ENCODE results near the gene CEACAM1. TPM values are rescaled to one million over a fixed set of nuclear protein-coding genes. Genes with fewer than 3 reads are reported as not detected.
"Not testable (repeated sequence)": the region's sequence is repeated elsewhere in the genome, so short reads cannot be mapped to it uniquely, and the experiment has no call there.

Gene CEACAM1
- total RNA-seq, 2 donors from 2014 or later, result 1.7 to 2.4 TPM

GRCh38 chr19:42487798-42488178 lies 40.5 kb downstream of the CEACAM1 start:
- ATAC-seq (no peak), DNase-seq (no peak)
- intact Hi-C loops (cut with DNase I), result no loop called here

DNA sequence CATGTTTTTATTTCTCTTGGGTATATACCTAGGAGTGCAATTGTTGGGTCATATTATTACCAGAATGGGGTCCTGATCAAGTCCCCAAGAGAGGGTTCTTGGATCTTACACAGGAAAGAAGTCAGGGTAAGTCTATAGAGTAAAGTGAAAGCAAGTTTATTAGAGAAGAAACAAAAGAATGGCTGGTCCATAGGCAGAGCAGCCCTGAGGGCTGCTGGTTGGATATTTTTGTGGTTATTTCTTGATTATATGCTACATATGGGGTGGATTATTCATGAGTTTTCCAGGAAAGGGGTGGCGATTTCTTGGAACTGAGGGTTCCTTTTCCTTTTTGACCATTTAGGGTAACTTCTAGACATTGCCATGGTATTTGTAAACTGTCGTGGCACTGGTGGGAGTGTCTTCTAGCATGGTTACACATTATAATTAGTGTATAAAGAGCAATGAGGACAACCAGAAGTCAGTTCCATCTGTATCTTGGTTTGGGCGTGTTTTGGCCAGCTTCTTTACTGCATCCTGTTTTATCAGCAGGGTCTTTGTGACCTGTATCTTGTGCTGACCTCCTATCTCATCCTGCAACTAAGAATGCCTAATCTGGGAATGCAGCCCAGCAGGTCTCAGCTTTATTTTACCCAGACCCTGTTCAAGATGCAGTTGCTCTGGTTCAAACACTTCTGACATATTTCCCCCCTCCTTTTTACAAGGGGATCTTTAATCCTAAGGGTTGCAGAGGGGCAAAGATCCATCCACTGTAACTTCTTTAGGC lies 41.1 kb downstream of the CEACAM1 start:
- ATAC-seq (no peak), DNase-seq (no peak)
- intact Hi-C loops (cut with DNase I), result no loop called here

GRCh38 chr19:42485036-42485435 lies 43.2 kb downstream of the CEACAM1 start:
- intact Hi-C loops (cut with DNase I); DNase-seq: not testable (repeated sequence)

DNA sequence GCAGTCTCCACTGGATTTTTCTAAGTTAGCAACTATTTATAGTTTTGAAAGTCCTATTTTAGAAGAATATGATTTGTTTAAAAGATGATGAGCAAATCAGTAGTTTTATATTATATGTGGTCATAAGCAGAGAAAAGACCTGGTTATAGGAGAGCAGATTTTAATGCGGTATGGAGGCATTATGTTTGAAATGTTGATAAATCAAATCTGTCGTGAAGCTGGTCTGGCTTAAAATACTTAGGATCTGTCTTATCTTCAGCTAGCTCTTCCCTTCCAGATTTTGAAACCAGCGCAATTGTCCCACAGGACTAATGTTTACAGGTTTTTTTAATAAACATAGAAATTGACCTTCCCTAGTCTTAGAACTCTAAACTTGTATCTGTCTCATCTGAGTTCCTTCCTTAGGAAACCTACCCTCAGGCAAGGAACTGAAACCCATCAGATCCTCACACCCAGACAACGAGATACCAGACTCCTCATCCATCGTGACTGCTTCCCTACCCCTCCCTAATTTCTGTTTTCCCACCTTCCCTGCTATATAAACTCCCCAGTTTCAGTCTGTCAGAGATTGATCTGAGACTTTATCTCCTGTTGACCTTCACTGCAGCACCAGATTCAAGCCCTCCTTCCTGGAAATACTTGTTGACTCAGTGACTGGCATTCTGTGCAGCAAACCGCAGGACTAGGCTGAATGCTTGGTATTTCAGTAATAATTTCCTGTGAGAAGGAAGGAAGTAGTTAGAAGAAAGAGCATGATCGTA lies 47.8 kb downstream of the CEACAM1 start:
- intact Hi-C loops (cut with DNase I), result no loop called here
- DNase-seq (no peak), ATAC-seq (no peak)

More at GRCh38 chr19:42485036-42485435, 43.2 kb downstream of the CEACAM1 start:
- ATAC-seq, result not testable (repeated sequence)

DNA sequence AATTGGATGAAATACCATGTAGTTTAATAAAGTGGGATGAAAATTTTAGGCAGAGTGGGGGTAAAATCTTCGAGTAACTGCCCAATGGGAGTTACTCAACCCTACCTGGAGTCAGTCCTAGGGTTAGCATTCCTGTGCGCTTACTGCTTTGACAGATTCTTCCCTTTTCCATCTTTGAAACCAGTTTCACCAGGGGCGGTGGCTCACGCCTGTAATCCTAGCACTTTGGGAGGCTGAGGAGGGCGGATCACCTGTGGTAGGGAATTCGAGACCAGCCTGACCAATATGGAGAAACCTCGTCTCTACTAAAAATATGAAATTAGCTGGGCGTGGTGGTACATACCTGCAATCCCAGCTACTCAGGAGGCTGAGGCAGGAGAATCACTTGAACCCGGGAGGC lies 48.5 kb downstream of the CEACAM1 start:
- ATAC-seq (no peak), DNase-seq (no peak)
- intact Hi-C loops (cut with DNase I), result no loop called here

GRCh38 chr19:42478765-42479311 lies 49.4 kb downstream of the CEACAM1 start:
- DNase-seq (no peak), ATAC-seq (no peak)
- intact Hi-C loops (cut with DNase I), result no loop called here

DNA sequence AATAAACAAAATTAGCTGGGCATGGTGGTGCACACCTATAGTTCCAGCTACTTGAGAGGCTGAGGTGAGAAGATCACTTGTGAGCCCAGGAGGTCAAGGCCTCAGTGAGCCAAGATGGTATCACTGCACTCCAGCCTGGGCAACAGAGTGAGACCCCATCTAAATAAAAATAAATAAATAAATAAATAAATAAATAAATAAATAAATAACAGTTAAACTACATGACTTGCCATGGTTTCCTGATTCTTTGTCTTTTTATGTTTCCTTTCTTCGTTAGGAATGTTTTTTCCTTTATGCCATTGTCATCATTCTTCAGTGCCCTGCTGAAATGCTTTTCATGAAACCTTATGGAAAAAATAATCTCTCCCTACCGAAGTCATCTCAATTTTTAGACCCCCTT lies 50.3 kb downstream of the CEACAM1 start:
- ATAC-seq, result no peak
- intact Hi-C loops (cut with DNase I), result no loop called here
- DNase-seq, result no peak

DNA sequence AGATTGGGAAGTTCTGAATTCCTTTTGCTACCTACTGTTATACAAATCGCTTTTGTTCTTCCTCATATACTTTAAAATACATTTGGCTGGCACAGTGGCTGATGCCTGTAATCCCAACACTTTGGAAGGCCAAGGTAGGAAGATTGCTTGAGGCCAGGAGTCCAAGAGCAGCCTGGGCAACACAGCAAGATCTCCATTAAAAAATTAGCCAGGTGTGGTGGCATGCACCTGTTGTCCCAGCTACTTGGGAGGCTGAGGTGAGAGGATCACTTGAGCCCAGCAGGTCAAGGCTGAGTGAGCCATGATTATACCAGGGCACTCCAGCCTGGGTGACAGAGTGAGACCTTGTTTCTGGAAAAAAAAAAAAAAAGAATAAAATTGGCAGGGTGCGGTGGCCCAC lies 51.2 kb downstream of the CEACAM1 start:
- no peak for ATAC-seq
- intact Hi-C loops (cut with DNase I), result no loop called here
- DNase-seq, result no peak

- intact Hi-C loops (cut with DNase I), result no loop called here
- no peak for DNase-seq
- ATAC-seq, result no peak
Measured at GRCh38 chr19:42475366-42475765, 52.9 kb downstream of the CEACAM1 start.

GRCh38 chr19:42474743-42475142 lies 53.5 kb downstream of the CEACAM1 start:
- DNase-seq (no peak), ATAC-seq (no peak)
- intact Hi-C loops (cut with DNase I), result no loop called here

DNA sequence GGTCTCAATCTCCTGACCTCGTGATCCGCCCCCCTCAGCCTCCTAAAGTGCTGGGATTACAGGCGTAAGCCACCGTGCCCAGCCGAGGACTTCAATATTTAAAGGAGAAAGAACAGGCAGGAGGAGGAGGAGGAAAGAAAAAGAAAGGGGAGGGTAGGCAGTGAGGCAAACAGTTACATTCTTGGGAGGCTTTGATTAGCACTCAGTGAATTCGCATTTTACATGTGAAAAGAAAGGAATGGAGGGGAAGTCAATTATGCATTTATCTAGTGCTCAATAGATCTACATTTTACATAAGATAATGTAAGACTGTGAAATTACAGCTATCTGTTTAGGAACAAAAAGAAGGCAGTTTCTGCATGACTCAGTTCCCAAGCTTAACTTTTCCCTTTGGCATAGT lies 54.6 kb downstream of the CEACAM1 start:
- intact Hi-C loops (cut with DNase I), result no loop called here
- DNase-seq (no peak), ATAC-seq (no peak)

DNA sequence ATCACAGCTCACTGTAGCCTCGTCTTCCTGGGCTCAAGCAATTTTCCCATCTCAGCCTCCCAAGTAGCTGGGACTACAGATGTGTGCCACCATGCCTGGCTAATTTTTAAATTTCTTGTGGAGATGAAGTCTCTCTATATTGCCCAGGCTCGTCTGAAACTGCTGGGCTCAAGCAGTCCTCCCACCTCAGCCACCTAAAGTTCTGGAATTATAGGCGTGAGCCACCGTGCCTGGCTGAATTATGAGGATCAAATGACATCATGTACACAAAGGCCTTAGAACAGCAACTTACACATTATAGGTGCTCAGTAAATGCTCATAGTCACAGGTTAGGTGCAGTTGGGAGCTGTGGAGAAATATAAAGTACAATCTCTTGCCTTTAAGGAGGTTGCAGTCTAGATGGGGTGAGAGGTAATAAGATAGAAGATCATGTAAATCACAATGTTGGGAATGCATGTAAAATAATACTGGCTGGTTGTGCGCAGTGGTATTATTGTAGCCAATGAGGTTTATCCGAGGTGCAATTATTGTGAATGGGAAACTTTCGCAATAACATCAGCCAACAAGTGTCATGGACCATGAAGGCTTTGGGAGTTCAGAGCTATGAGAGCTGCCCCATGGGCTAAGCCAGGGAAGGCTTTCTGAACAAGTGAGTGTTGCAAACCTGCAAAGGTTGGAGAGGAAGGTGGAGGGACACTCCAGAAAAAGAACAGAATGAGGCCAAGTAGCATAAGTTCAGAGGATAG lies 55.7 kb downstream of the CEACAM1 start:
- DNase-seq (no peak), ATAC-seq (no peak)
- intact Hi-C loops (cut with DNase I), result no loop called here

DNA sequence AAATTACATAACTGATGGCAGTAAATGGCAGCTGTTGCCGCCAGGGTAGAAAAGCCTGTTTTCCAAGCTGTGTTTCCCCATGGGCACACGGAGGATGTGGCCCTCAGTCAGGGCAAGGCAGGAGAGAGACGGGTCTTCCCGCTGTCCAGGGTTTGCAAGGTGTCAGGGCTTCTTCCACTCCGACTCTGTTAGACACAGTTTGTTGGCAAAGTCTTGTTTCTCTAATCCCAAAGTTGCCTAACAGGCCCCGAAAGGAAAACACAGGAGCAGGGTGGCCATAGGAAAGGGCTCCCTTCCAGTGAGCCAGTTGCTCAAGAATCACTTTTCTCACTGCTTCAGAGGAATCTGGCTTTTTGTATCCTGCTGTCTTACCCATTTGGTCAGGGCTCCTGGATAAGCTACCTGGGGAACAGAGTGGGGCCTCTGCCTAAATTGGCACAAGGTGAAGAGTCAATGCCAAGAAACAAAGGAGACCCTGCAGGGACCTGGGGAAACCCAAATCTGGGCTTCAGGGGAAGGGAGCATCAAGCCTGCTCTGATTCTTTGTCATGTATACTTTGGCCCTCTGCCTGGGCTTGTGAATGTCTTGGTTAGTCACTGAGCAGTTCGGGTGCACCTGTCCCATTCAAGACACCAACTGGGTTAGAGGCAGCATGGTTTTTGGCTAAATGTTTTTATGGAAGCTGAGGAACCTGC lies 56.6 kb downstream of the CEACAM1 start:
- ATAC-seq, result peak in 1 of 2 donors; percentile 67
- intact Hi-C loops (cut with DNase I), result no loop called here

DNA sequence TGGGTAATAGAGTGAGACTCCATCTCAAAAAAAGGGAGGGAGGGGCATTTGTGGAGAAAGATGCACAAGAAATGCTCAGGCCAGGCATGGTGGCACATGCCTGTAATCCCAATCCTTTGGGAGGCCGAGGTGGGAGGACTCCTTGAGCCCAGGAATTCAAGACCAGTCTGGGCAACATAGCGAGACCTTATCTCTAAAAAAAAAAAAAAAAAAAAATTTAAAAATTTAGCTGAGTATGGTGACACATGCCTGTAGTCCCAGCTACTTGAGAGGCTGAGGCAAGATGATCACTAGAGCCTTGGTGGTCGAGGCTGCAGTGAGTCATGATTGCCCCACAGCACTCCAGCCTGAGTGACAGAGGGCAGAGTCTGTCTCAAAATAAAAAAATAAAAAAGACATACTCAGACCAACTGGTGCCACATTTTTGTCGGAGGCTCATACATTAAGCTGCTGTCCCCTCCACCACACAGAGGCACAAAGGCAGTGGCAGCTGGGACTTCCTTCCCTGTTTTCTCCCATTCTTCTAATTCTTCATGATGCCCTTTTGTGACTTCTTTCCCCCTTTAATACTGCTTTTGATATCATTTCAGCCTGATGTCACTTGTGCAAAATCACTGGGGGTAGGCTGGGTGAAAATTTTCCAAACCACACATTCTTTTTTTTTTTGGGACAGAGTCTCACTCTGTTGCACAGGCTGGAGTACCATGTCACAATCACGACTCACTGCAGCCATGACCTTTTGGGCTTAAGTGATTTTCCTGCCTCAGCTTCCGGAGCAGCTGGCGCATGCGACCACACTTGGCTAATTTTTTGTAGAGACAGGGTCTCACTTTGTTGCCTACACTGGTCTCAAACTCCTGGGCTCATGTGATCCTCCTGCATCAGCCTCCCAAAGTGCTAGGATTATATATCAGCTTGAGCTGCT lies 58.7 kb downstream of the CEACAM1 start:
- peak in 1 of 2 donors; percentile 22 for ATAC-seq
- no peak for DNase-seq
- intact Hi-C loops (cut with DNase I), result loop anchor here in 1 of 2 donors (5.0 kb wide), 1 partner anchor 38 kb away; no protein-coding TSS in a partner anchor

More for the DNA sequence above, 56.6 kb downstream of the CEACAM1 start:
- no peak for DNase-seq

- ATAC-seq, result no peak
- intact Hi-C loops (cut with DNase I), result loop anchor here in 1 of 2 donors (5.0 kb wide), 1 partner anchor 39 kb away; no protein-coding TSS in a partner anchor
- no peak for DNase-seq
Measured at GRCh38 chr19:42468273-42468796, 59.9 kb downstream of the CEACAM1 start.

DNA sequence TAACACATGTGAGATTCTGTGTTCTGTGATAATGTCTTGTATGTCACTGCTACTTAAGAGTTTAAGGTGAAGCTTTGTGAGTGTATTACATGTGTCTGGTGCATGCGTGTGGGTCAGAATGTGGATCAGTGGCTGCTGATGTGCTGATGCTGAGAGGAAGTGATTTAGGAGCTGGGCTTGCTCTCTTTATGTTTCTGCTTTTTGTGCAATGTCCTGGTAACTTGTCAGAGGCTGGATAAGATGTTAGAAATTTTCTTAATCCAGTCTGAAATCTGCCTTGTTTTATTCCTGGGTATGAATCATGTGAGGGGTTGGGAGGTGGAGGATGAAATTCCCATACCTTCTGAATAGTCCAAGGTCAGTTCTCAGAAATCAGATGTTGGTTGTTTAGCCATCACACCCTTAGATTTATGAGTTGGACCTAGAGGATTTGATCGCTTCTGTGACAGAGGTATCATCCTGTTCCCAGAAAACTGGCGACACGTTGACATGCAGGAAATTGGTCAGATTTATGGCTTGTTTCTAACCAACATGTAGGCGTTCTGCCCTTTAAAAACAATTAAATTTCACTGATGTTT lies 61.0 kb downstream of the CEACAM1 start:
- intact Hi-C loops (cut with DNase I), result loop anchor here in 1 of 2 donors (5.0 kb wide), 1 partner anchor 40 kb away; no protein-coding TSS in a partner anchor
- ATAC-seq (peak in 1 of 2 donors; percentile 11), DNase-seq (no peak)

Data from left cardiac atrium (tissue), 4 donors.